ENCODE results near the gene PAOX.

The PAOX gene

DNA sequence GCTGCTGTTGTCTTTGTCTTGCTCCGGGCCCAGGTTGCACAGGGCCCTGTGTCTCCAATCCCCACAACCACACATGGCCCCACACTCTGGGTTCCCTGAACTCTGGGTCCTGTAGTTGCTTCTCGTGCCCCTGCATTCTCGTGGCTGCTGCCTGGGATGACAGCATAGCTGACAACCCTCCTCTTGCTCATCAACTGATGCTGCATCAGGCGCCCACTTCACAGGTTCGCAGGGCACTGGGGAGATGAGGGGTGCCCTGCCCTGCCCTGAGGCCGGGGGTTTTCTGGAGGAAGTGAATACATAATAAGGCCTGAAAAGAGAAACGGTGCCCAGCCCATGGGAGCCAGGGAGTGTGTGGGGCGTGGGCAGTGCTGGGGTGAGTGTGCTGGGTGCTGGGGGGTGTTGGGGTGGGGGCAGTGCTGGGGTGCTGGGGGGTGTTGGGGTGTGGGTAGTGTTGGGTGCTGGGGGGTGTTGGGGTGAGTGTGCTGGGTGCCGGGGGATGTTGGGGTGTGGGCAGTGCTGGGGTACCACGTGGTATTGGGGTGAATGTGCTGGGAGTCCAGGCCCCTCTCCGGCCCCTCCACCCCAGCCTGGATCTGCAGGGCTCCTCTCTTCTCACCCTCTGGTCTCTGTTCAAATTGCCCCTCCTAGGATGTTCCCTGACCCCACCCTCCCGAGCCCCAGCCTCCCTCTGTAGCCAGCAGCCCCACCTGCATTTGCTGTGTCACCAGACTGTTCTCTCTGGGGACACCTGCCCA lies 12.9 kb downstream of the PAOX start:
- DNase-seq (ENCODE audit: low spot score), result peak; percentile 35
- in situ Hi-C loops (cut with MboI; ENCODE audit: low sequenced_read_pairs, unreplicated experiment), result no loop called here
- TF ChIP-seq, protein P1, sequence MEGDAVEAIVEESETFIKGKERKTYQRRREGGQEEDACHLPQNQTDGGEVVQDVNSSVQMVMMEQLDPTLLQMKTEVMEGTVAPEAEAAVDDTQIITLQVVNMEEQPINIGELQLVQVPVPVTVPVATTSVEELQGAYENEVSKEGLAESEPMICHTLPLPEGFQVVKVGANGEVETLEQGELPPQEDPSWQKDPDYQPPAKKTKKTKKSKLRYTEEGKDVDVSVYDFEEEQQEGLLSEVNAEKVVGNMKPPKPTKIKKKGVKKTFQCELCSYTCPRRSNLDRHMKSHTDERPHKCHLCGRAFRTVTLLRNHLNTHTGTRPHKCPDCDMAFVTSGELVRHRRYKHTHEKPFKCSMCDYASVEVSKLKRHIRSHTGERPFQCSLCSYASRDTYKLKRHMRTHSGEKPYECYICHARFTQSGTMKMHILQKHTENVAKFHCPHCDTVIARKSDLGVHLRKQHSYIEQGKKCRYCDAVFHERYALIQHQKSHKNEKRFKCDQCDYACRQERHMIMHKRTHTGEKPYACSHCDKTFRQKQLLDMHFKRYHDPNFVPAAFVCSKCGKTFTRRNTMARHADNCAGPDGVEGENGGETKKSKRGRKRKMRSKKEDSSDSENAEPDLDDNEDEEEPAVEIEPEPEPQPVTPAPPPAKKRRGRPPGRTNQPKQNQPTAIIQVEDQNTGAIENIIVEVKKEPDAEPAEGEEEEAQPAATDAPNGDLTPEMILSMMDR (IDR thresholded peaks at IDR 0.05; ENCODE audit: borderline replicate concordance, control extremely low read depth, extremely low read depth, insufficient read depth, missing control alignments), result no peak

DNA sequence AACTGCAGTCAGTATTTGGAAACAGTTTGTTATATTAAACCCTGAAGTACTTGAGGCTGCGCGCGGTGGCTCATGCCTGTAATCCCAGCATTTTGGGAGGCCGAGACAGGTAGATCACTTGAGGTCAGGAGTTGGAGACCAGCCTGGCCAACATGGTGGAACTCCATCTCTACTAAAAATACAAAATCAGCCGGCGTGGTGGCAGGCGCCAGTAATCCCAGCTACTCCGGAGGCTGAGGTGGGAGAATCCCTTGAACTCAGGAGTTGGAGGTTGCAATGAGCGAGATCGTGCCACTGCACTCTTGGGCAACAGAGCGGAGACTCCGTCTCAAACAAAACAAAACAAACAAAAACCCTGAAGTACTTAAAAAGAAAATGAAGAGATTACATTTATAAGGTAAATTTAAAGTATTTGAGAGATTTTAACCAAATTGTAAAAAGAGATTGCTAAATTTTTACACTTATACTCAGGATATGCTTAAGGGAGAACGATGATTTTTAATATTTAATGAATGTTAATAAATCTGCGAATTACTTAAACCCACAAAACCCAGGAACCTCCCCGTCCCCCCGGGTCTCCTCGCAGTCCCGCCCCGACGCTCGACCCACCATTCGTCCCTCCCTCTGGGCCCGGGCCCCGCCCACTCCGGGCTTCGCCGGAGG lies 14.5 kb downstream of the PAOX start:
- in situ Hi-C loops (cut with MboI; ENCODE audit: low sequenced_read_pairs, unreplicated experiment), result no loop called here
- no peak for DNase-seq (ENCODE audit: low spot score)
- TF ChIP-seq, protein P1 (IDR thresholded peaks at IDR 0.05; ENCODE audit: borderline replicate concordance, control extremely low read depth, extremely low read depth, insufficient read depth, missing control alignments), result no peak

- DNase-seq (ENCODE audit: low spot score), result peak; percentile 97
- in situ Hi-C loops (cut with MboI; ENCODE audit: low sequenced_read_pairs, unreplicated experiment), result no loop called here
- TF ChIP-seq, protein P1 (IDR thresholded peaks at IDR 0.05; ENCODE audit: borderline replicate concordance, control extremely low read depth, extremely low read depth, insufficient read depth, missing control alignments), result peak; percentile 14
Measured at GRCh38 chr10:133394064-133394663, 15.1 kb downstream of the PAOX start, which contains the start of gene MTG1. MTG1 (plus strand) TSS chr10:133394157; CDS start chr10:133394221, 64 bp downstream.

DNA sequence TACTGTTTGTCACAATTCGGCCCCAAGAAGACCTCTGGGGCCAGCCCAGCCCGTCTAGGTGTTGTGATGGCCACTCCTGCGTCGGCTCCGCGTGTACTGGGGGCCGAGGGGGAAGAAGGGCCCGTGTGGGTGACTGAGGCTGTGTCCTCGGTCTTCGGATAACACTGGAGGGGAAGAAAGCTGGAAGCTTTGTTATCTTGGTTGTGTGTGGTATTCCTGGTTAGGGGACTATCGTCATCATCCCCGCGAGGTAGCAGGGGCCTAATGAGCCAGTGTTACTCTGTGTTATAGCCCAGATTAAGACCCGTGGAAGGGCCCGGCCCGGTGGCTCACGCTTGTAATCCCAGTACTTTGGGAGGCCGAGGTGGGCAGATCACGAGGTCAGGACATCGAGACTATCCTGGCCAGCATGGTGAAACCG lies 15.7 kb downstream of the PAOX start:
- DNase-seq (ENCODE audit: low spot score), result peak; percentile 38
- TF ChIP-seq, protein P1 (IDR thresholded peaks at IDR 0.05; ENCODE audit: borderline replicate concordance, control extremely low read depth, extremely low read depth, insufficient read depth, missing control alignments), result no peak
- in situ Hi-C loops (cut with MboI; ENCODE audit: low sequenced_read_pairs, unreplicated experiment), result no loop called here

DNA sequence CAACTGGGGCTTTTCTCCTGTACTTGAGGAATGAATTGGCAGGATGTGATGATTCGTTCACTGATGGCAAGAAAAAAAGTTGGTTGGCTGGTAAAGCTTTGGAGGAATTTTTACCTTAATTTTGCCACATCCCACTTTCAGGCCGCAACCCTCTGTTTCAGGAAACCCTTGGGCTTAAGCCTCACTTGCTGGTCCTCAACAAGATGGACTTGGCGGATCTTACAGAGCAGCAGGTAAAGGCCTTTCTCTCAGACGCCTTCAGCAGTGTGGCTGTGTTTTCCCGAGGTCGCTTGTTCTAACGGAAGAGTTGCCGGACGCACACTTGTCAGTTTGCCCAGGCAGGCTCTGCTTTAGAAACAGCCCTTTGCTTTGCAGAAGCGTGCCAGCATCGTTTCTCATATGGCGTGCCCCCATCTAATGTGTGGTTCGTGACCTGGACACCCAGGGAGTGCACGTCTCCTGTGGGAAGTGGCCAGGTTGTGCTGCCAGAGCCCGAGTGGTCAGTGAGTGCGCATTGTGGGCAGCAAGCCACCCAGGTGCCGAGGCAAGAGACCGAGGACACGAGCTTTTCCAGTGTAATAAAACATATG lies 17.1 kb downstream of the PAOX start:
- TF ChIP-seq, protein P1 (IDR thresholded peaks at IDR 0.05; ENCODE audit: borderline replicate concordance, control extremely low read depth, extremely low read depth, insufficient read depth, missing control alignments), result no peak
- DNase-seq (ENCODE audit: low spot score), result no peak
- in situ Hi-C loops (cut with MboI; ENCODE audit: low sequenced_read_pairs, unreplicated experiment), result no loop called here

- TF ChIP-seq, protein P1 (IDR thresholded peaks at IDR 0.05; ENCODE audit: borderline replicate concordance, control extremely low read depth, extremely low read depth, insufficient read depth, missing control alignments), result no peak
Measured at GRCh38 chr10:133397938-133398337, 18.9 kb downstream of the PAOX start.

More at GRCh38 chr10:133397938-133398337, 18.9 kb downstream of the PAOX start:
- DNase-seq (ENCODE audit: low spot score), result no peak
- in situ Hi-C loops (cut with MboI; ENCODE audit: low sequenced_read_pairs, unreplicated experiment), result no loop called here

All from GM13976 (cell line).